GM12891 (cell line): ENCODE measurements around the gene IGF1R.

ENCODE experiments used
- POLR2A ChIP-seq: IDR thresholded peaks from 2 replicates; pipeline ENCODE4 v1.6.1; 2011; ENCODE audit warnings: low read depth, low read length, control low read depth
- POLR2AphosphoS5 ChIP-seq: IDR thresholded peaks from 2 replicates; pipeline ENCODE4 v1.6.1; 2011; ENCODE audit warnings: low read depth, low read length, control low read depth

DNA sequence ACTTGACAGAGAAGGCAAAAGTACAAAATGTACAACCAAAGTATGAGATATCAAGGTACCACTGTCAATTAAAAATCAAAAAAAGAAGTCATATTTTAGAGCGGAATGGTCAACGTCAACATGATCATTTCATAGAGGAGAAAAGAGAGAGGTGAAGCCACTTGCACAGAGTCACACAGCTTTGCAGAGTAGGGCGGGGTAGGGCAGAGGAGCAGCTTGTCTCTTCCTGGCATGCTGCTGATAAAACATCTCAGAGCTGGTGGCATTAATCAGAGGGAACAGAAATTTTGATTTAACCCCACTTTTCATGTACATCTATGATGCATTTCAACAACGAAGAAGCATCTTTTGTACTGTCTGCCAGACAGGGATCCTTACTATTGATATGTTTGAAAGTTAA, 5.2 kb upstream of the IGF1R start:
- TF ChIP-seq POLR2AphosphoS5 (no peak), POLR2A (no peak)
